ENCODE data around the gene SLC44A4.
"Not testable (repeated sequence)": the region's sequence is repeated elsewhere in the genome, so short reads cannot be mapped to it uniquely, and the experiment has no call there.

The SLC44A4 gene

GRCh38 chr6:31851980-31852718, 26.6 kb downstream of the SLC44A4 start:
- not testable (repeated sequence) for DNase-seq

- no peak for DNase-seq
Measured at GRCh38 chr6:31851485-31851832, 27.3 kb downstream of the SLC44A4 start.

- DNase-seq: no peak
Measured at GRCh38 chr6:31850765-31851484, 27.9 kb downstream of the SLC44A4 start.

GRCh38 chr6:31847276-31847978, 31.4 kb downstream of the SLC44A4 start:
- no peak for DNase-seq

- no peak for DNase-seq
Measured at GRCh38 chr6:31844507-31844906, 34.3 kb downstream of the SLC44A4 start.

- no peak for DNase-seq
Measured at GRCh38 chr6:31842053-31842452, 36.7 kb downstream of the SLC44A4 start.

- not testable (repeated sequence) for DNase-seq
Measured at GRCh38 chr6:31839779-31840126, 39.0 kb downstream of the SLC44A4 start.

- no peak for DNase-seq
Measured at GRCh38 chr6:31838968-31839367, 39.8 kb downstream of the SLC44A4 start.

GRCh38 chr6:31838114-31838553, 40.7 kb downstream of the SLC44A4 start:
- DNase-seq: not testable (repeated sequence)

- DNase-seq: no peak
Measured at GRCh38 chr6:31837369-31838113, 41.3 kb downstream of the SLC44A4 start.

GRCh38 chr6:31836474-31837368, 42.1 kb downstream of the SLC44A4 start:
- DNase-seq: no peak

GRCh38 chr6:31836047-31836473, 42.7 kb downstream of the SLC44A4 start:
- no peak for DNase-seq

GRCh38 chr6:31834367-31835250, 44.2 kb downstream of the SLC44A4 start:
- peak; percentile 39 for DNase-seq

GRCh38 chr6:31831350-31832215, 47.2 kb downstream of the SLC44A4 start:
- no peak for DNase-seq

- no peak for DNase-seq
Measured at GRCh38 chr6:31830886-31831335, 47.9 kb downstream of the SLC44A4 start.

GRCh38 chr6:31829633-31830283, 49.0 kb downstream of the SLC44A4 start:
- DNase-seq: no peak

GRCh38 chr6:31827286-31828079, 51.3 kb downstream of the SLC44A4 start, which contains the start of gene HSPA1B:
Gene HSPA1B, plus strand, starts transcription at chr6:31827738. Its CDS starts 213 bp downstream, at chr6:31827951.
- DNase-seq: peak; percentile 99

- peak; percentile 43 for DNase-seq
Measured at GRCh38 chr6:31826793-31827285, 52.0 kb downstream of the SLC44A4 start.
